ENCODE results near the gene ARHGEF7.

ARHGEF7 gene

DNA sequence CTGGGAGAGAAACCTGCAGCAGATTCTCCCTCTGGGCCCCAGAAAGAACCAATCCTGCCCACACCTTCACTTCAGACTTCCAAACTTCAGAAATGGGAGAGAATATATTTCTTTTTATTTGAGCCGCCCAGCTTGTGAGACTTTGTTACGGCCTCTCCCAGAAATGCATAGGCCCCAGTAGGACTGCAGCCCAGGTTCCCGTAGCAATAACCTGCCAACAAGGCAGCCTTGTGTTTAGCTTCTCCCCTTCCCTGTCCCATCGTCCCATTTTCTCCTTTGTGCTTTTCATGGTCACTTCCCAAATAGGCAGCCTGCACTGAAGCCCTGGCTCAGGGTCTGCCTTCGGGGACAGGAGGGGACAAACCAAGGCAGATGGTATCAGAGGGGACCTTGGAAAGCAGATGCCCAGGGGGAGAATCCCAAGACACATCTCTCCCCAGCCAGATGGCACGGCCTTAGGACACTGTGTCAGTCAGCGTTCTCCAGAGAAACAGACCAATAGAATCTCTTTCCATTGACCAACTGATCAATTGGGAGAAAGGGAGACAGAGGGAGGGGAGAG, 3.7 kb upstream of the ARHGEF7 start:
- no peak for DNase-seq

DNA sequence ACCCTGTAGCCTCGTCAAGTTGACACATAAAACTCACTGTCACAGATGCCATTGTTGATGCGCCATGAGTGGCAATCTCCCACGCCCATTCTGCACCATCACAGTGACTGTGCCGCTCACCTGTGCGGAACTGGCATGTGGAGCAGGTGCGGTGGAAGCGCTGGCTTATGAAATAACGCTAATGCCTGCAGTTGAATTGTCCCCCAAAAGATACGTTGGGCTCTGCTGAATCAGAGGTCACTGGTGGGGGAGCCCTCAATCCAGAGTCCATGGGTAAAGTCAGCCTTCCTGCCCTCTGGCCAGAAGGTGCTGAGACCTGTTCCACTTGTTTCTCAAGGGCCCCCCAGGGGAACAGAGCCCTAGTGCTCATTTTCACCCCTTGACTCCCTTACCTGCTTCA, 2.9 kb upstream of the ARHGEF7 start:
- no peak for DNase-seq

DNA sequence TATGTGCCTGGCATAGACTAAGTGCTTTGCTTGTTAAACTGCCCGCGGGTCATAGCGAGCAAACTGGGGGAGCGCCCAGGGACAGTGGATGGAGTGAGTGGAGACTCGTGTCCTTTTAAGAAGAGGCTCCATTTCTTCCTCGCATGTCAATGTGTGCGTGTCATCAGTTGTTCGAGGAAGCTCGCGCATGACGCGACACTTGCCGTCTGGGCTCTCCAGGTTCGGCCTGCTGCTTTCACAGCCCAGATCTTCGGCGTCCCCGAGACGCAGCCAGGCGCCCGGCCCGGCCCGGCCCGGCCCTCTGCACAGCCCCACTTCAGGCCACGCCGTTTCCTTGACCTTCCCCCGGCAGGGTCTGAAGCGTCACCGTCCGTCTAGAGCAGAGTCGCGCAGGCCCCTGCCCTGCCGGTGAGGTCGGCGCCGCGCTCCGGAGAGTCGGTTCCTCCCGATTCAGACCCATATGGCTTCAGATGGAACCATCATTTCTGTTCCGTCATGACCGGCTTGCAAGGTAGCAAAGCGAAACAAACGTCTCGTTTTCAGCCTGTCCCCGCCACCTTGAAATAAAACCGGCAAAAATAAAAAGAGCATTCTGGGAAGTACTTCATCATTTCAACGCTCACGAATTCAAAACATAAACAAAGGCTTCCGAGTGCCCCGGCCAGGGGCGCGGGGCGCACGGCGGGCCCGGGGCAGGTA, 599 bp upstream of the ARHGEF7 start:
- DNase-seq, result no peak

DNA sequence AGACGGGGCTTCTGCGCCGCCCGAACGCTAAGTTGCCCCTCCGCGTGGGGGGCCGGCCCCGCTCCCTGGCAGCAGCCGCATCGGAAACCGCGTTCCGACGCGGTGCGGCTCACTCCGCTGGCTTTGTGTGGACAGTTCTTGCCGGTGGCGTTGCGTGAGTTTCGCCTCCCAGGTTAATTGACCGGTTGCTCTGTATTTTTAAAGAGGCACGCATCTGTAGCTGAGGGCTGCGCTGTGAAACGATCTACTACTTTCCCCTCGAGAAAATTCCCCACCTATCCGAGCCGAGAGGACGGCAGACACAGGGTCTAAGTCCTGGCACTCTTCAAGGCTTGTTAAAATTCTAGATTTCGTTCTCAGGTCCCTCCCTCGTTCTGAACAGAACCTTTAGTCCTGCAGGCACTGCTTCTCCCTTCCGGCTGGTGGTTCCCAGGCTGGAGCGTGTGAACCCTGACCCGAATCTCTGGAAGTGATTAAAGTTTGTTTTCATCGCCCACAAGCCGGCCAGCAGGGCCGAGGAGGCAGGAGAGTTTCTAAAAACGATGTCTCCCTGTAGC, 933 bp downstream of the ARHGEF7 start:
- no peak for DNase-seq

DNA sequence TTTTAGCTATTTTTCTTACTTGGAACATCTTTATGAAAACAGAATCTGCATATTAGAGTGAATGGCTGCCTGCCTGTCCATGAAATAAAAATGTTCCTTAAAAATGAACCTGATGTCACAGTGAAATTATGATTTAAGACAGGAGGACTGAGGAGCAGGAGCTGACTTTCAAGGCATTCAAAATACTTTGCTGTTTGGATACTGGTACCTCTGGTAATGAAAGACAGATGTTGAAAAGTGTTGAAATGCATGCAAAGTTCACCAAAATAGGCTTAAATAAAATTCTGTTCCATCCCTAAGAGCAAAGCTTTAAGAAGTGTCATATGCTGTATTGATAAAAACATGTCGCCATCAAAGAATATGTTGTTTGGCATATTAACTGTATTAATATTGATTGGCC, 1.7 kb downstream of the ARHGEF7 start:
- no peak for DNase-seq

DNA sequence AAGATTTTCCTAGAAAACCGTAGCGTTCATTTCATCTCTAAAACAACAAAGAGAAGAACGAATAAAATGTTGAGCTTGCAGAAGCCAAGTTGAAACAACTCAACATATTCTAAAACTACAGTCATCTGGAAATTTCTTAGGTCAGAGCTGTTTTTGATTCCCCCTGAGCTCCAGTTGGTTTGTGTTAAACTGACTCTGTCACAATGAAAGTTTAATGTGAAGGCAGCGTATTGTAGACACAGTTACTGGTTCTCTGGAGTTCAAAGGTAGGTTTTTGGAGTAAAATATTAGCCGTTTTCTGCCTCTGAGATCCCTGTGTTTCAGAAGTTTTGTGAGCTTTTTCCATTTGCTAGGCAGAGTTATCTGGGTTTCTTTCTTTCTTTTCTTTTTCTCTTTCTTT, 2.2 kb downstream of the ARHGEF7 start:
- no peak for DNase-seq

DNA sequence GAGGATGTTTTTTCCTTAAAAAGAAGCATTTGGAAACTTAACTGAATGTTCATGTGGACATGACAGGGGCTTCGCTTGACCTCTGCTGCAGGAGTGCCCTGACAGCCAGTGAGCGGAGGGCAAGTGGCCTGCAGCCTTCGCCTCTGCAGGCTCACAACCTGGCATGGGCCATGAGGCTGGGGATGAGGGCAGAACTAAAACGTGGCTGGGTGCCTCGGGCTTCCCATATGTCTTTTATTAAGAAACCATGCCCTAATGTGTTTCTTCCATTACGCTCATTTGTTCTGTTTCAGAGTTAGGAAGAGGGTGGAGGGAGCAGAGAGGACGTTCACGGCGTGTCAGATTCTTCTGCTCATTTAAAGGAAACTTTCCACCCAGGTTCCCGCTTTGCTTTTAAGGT, 2.9 kb downstream of the ARHGEF7 start:
- no peak for DNase-seq

DNA sequence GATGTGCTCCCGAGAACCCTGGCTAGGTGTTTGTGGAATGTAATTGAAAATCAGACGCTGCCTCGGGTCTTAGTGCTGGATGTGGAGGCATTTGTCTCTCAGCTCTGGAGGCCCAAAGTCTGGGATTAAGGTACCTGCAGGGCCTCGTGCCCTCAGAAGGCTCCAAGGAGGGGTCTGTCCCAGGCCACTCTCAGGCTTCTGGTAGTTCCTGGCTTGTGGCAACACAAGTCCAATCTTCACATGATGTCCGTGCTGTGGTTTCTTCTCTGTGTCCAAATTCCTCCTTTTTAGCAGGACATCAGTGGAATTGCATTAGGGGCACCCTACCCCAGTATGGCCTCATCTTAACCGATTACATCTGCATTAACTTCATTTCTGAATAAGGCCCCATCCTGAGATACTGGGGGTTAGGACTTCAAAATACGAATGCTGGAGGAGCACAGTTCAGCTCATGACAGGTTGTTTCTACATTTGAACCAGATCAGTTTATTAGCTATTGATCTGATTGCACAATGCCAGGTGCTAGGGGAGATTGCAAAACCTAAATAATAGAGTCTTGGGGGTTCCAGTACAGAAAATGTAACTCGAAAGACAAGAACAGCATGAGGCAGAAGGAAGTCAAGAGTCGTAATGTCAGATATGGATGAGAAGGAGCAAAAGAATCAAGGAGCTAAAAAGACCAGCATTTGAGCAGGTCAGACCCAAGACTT, 3.9 kb downstream of the ARHGEF7 start:
- DNase-seq, result no peak

DNA sequence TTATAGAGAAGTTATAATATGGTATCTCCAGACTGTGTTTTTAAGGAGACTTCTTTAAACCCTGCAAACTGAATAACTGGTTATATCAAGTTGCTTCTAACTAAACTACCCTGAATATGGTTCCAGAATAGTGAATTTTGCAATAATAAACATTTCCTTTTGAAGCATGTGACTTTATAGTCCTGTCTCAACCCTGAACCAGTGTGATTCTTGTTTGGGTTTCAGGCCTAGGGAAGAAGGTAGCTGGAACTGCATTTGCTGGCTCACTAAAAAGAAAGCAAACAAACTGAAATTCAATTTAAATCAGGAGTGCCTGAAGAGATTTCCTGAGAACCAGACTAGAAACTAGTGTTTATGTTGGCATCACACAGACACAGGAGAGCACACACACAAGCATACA, 4.9 kb downstream of the ARHGEF7 start:
- no peak for DNase-seq

DNA sequence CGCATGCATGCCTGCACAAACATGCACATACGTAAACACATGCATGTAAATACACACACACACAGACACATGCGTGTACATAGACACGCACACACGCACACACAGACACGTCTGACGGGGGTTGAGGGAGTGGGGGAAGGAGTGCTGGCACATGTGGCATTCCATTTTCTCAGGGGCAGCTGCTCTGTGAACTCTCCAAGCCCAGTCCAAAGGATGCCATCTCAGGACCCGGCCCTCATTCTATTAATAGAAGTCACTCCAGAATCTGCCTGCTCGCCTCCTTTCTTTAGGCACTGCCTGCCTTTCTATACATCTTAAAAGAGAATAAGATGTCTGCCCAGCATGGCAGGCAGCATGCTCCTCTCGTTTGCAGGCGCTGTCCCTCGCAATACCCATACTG, 5.3 kb downstream of the ARHGEF7 start:
- no peak for DNase-seq

DNA sequence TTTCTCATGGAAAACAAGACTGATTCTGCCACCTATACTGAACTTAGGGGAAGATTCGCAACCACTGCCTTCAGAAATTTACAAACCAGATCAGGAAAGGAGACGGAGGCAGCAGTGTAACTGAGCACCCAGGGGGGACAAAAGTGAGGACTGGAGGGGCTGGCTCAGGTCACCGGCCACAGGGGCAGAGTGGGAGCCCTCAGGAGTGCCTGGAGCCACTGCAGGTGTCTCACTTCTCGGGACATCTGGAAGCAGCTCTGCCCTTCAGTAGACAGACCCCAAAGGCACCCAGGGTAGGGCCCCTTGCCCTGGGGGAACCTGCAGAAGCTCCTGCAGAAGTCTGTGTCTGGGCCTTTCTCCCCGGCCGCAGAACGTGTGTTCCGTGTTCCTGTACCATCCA, 5.8 kb downstream of the ARHGEF7 start:
- DNase-seq, result no peak

DNA sequence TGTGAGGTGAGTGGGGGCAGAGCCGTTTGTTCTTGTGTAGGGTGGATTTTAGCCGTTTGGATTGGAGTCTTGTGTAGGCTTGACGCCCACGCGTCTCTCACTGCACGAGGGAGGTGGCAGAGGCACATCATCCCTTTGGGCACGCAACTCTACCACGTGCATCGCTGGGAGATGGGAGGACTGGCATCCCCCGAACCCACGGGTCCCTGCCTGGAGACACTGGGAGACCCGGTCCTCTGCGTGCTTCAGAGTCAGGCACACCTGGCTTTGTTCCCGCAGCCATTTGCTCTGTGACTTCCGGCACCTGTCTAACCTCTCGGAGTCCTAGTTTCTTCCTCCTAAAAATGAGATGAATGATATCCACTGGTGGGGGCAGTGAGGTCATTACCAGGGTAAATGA, 6.4 kb downstream of the ARHGEF7 start:
- DNase-seq, result no peak

DNA sequence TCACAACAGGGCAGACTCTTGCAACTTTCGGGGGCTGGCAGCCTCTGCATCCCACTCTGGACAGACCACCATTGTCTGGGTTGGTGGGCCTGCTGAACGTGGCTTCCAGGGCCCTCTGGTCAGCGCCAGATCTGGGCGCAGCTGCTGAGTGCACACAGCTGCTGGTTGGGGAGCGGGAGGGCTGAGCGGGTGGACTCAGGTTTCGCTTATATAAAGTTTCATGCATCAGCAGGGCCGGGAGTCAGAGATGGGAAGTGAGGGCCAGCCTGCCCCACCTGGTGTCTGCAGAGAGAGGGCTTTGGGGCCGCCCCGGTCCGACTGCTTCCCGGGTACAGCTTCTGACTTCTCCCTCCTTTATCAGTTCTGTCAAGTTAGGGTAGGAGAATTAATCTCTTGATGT, 6.9 kb downstream of the ARHGEF7 start:
- DNase-seq, result no peak

DNA sequence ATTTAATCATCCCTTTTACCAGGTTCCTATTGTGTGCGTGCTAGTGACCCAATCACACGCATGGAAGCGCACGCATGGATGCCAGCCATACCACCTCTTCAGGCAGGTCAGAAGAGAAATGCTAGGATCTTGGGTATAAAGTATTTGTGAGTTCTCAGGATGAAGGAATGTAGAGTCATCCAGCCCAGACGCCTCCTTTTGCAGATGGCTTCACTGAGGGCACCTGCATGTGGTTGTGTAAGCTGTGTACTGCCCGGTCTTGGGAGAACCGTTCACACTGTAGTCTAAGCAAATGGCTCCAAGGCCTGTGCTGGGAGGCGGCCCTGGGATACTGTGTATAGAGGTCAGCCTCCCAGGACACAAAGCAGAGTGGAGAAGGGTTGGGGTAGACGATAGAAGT, 7.5 kb downstream of the ARHGEF7 start:
- DNase-seq, result no peak

DNA sequence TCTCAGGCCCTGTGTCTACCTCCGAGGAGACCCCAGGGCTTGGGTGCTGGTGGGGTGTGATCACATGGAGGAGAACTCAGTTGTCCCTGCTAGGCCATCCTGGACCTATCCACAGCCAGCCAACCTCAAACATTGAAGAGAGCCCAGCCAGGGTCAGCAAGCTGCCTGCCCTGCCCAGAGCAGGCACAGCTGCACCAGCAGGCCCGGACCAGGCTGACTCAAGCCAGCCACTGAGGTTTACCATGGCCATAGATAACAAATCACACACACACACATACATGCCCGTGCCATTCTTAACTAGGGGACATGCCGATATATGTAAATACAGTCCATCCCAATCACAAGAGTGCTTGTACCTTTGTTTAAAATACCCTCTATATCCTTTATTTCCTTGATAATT, 8.1 kb downstream of the ARHGEF7 start:
- DNase-seq, result no peak

DNA sequence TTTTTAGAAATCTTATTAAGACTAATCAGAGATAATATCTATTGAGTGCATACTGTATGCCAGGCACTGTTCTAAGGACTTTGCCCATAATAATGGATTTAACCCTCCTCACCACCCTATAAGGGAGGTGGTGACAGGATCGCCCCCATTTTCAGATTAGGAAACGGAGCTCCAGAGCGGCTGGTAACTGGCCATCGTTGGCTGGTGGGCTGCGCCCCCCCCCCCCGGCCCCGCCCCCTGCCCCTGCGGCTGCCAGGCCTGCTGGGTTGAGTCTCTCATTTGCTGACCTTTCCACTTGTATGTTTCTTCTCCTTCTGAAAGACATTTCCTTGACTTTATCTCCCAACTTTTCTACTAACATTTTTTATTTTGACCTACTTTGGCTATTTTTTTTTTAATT, 8.5 kb downstream of the ARHGEF7 start:
- no peak for DNase-seq

DNA sequence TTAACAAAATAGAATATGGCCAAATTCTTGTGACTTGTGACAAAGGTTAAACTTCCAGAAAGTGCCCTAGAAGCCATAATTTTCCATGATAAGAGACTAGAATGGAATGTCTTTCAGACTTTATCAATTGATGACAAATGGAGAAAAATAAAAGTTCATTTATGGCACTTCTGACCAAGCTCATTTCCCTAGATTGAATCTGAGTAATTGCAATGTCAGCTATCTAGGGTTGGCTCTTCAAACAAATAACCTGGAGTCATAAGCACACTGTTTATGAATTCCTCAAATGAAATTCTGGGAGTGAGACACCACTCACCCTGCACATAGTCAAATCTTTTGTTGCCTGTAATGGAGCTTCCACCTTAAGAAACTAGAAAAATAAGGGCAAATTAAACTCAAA, 11.4 kb downstream of the ARHGEF7 start:
- DNase-seq, result no peak

DNA sequence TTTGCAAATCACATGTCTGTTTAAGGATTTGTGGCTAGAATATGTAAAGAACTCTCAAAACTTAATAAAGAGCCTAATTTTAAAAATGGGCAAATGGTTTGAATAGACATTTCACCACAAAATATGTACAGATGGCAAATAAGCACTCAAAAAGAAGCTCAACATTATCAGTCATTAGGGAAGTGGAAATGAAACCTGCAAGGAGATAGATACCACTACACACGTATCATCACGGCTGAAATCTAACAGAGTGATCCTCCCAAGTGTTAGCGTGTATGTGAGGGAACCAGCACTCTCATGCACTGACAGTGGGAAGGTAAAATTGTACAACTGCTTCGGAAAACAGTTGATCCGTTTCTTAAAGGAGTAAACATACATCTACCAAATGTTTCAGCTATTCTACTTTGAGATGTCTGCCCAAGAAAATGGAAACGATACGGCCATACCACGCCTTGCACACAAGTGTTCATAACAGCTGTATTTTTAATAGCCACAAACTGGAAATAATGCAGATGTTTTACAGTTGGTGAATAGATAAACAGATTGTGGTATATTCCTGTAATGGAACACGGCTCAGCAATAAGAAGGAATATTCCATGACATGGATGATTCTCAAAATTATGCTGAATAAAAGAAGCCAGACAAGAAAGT, 14.5 kb downstream of the ARHGEF7 start:
- DNase-seq, result no peak

DNA sequence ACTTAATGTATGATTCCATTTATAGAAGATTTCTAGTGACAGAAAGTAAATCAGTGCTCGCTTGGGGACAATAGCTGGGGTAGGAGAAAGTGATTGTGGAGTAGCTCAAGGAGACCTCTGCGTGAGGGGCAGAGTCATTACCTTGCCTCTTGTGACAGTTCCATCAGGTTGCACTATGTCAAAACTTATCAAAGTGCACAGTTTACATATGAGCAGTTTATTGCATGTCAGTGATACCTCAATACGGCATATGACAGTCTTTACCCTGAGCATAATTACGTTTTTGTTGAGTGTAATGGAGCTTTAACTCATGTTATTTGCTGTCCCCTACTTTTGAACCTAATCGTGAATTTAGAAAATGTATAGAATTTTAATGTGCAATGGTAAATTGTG, 15.0 kb downstream of the ARHGEF7 start:
- DNase-seq, result no peak

DNA sequence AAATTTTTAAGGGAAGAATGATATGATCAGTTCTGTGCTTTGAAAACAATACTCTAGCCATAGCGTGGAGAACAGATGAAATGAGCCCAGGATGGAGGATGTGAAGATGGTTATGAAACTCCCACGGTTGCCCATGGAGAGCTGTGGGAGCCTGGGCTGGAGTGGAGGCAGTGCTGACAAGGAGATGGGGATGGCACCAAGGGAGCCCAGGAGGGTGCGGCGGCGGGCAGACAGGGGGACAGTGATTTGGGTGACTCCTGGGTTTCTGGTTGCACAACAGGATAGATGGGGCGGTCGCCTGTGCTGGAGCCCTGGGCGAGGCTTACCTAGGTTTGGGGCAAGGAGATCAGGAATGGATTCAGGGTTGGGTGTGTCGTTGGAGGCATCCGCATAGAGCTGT, 15.9 kb downstream of the ARHGEF7 start:
- DNase-seq, result no peak

DNA sequence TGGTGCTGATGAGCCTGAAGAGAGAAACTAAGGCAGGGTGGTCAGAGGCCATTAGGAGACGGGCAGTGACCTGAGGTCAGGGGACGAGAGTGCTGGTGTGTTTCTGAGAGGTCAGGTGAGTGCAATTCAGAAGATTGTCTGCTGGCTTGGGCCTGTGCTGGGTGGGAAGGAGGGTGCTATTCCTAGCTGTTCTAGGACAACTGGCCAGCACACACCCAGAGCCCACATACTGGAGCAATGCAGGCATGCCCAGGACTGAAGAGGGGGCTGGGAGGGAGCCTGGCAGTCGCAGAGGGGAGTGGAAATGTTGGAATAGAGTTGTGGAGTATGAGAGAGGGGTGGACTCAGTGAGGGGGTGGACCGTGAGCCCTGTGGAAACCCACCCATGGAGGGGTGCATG, 16.5 kb downstream of the ARHGEF7 start:
- DNase-seq, result no peak

DNA sequence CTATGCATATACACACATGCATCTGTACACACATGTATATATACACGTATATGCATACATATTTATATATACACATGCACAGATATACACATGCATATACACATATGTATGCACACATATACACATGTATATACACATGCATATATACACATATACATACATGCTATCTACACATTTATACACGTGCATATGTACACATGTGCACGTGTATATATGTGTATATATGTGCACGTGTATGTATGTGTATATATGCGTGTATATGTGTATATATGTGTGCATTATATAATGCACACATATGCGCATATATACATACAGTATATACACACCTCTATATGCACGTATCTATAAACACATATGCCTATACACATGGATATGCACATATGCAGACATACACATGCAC, 17.8 kb downstream of the ARHGEF7 start:
- DNase-seq, result no peak

DNA sequence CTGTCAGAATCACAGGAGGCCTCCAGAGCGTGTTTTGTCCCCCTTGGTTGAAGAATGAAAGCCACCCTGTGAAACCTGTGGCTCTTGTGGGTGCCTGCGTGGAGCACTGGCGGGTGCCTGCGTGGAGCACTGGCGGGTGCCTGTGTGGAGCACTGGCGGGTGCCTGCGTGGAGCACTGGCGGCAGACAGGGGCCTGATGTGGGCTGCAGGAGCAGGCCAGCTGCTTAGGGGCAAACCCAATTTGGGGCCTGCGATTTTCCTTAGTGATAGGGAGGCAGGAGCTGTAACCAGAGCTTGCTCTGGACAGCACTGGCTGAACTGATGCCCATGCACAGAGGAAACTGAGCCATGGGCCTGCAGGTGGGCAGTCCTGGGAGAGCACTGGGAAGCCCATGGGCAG, 24.3 kb downstream of the ARHGEF7 start:
- DNase-seq, result no peak
